Trophoblast cell (in vitro differentiated cells and primary cell): ENCODE measurements around the gene HRH1.
"Not testable (repeated sequence)": the region's sequence is repeated elsewhere in the genome, so short reads cannot be mapped to it uniquely, and the experiment has no call there.

Source experiments
- DNase-seq, 2 donors: peaks; one replicate each; pipeline ENCODE4 v3.0.0-alpha.2; 2016
- H2AFZ ChIP-seq: 2 replicates; pipeline ENCODE4 v1.6.1; 2013; ENCODE audit warnings: low read length, moderate library complexity, mild to moderate bottlenecking; ENCODE audit not compliant: insufficient read depth, poor library complexity
- H2AK5ac ChIP-seq: 2 replicates; pipeline ENCODE4 v1.6.1; 2013; ENCODE audit warnings: mild to moderate bottlenecking, low read length
- H2BK120ac ChIP-seq: 2 replicates; pipeline ENCODE4 v1.6.1; 2013; ENCODE audit warnings: low read length, mild to moderate bottlenecking, moderate library complexity; ENCODE audit not compliant: insufficient read depth, poor library complexity
- H2BK12ac ChIP-seq: 2 replicates; pipeline ENCODE4 v1.6.1; 2013; ENCODE audit warnings: mild to moderate bottlenecking, low read length, moderate library complexity
- H2BK5ac ChIP-seq: 2 replicates; pipeline ENCODE4 v1.6.1; 2013; ENCODE audit warnings: low read length, low read depth, moderate library complexity, mild to moderate bottlenecking; ENCODE audit not compliant: poor library complexity
- H3K14ac ChIP-seq: 2 replicates; pipeline ENCODE4 v1.6.1; 2013; ENCODE audit warnings: mild to moderate bottlenecking, low read length
- H3K18ac ChIP-seq: 2 replicates; pipeline ENCODE4 v1.6.1; 2013; ENCODE audit warnings: mild to moderate bottlenecking, low read length
- H3K23ac ChIP-seq: 2 replicates; pipeline ENCODE4 v1.6.1; 2013; ENCODE audit warnings: low read length
- H3K27ac ChIP-seq: 2 replicates; pipeline ENCODE4 v1.5.1; 2013; ENCODE audit warnings: low read depth, mild to moderate bottlenecking, inconsistent platforms, low read length, moderate library complexity
- H3K27me3 ChIP-seq: 2 replicates; pipeline ENCODE4 v1.6.1; 2013; ENCODE audit warnings: inconsistent platforms, mild to moderate bottlenecking, low read length, moderate library complexity; ENCODE audit not compliant: insufficient read depth
- H3K36me3 ChIP-seq, 2 experiments: 1 replicate in 1 of 2; 2 replicates in 1 of 2; pipeline ENCODE4 v1.6.1; 2013; ENCODE audit warnings: low read length in 2 of 2, mild to moderate bottlenecking in 2 of 2, moderate library complexity in 1 of 2; ENCODE audit not compliant: insufficient read depth in 2 of 2, control insufficient read depth in 1 of 2
- H3K4ac ChIP-seq: 2 replicates; pipeline ENCODE4 v1.6.1; 2013; ENCODE audit warnings: low read depth, mild to moderate bottlenecking, low read length, moderate library complexity
- H3K4me1 ChIP-seq, 2 experiments: 1 replicate in 1 of 2; 2 replicates in 1 of 2; pipeline ENCODE4 v1.6.1; 2013; ENCODE audit warnings: low read length in 2 of 2, mild to moderate bottlenecking in 2 of 2, moderate library complexity in 1 of 2; ENCODE audit not compliant: insufficient read depth in 2 of 2, control insufficient read depth in 1 of 2
- H3K4me2 ChIP-seq: 2 replicates; pipeline ENCODE4 v1.6.1; 2013; ENCODE audit warnings: inconsistent platforms, mild to moderate bottlenecking, low read length, moderate library complexity
- H3K4me3 ChIP-seq: 2 replicates; pipeline ENCODE4 v1.5.1; 2013; ENCODE audit warnings: mild to moderate bottlenecking, low read depth, low read length, inconsistent platforms
- H3K79me1 ChIP-seq: one replicate; pipeline ENCODE4 v1.6.1; 2013; ENCODE audit warnings: low read length
- H3K79me2 ChIP-seq: 2 replicates; pipeline ENCODE4 v1.6.1; 2013; ENCODE audit warnings: low read length, mild to moderate bottlenecking; ENCODE audit not compliant: control insufficient read depth, insufficient read depth, poor library complexity
- H3K9ac ChIP-seq: 2 replicates; pipeline ENCODE4 v1.6.1; 2013; ENCODE audit warnings: mild to moderate bottlenecking, low read length
- H3K9me3 ChIP-seq: 2 replicates; pipeline ENCODE4 v1.6.1; 2013; ENCODE audit warnings: low read depth, mild to moderate bottlenecking, control low read depth, inconsistent platforms, low read length; ENCODE audit not compliant: insufficient read depth
- H4K12ac ChIP-seq: 2 replicates; pipeline ENCODE4 v1.6.1; 2013; ENCODE audit warnings: low read depth, mild to moderate bottlenecking, low read length, moderate library complexity
- H4K8ac ChIP-seq: 2 replicates; pipeline ENCODE4 v1.6.1; 2013; ENCODE audit warnings: low read depth, mild to moderate bottlenecking, low read length, moderate library complexity
- H4K91ac ChIP-seq: one replicate; pipeline ENCODE4 v1.6.1; 2013; ENCODE audit warnings: low read depth, mild to moderate bottlenecking, low read length, moderate library complexity
- WGBS: extraction: QIAGEN DNeasy Blood & Tissue Kit; methylation state at CpG from one replicate; pipeline ENCODE4 v1.1.7; 2013; ENCODE audit warnings: missing lambda C conversion rate; ENCODE audit not compliant: insufficient read length, insufficient coverage; ENCODE audit errors: extremely low coverage; 5-methylcytosine and 5-hydroxymethylcytosine counted together

Gene HRH1

GRCh38 chr3:11250902-11251806 lies 96.9 kb downstream of the HRH1 start:
- DNase-seq, result no peak
- Histone ChIP-seq H3K27ac (peak overlapping the region; percentile 12), H3K9me3 (no peaks in the 10 kb centered on the region), H2BK120ac (no peak overlapping the region), H2BK12ac (no peak overlapping the region), H4K8ac (no peak overlapping the region), H4K91ac (no peak overlapping the region), H3K9ac (no peak overlapping the region), H4K12ac (no peak overlapping the region), H3K36me3 (no peaks in the 10 kb centered on the region), H3K4ac (no peak overlapping the region), H3K27me3 (no peaks in the 10 kb centered on the region), H3K14ac (no peak overlapping the region), H3K4me1 (peaks cover 3% of the 10 kb centered on the region in 2 experiments), H3K79me2 (no peaks in the 10 kb centered on the region), H3K18ac (no peak overlapping the region), H2AK5ac (no peak overlapping the region), H2AFZ (no peak overlapping the region), H3K4me2 (no peak overlapping the region), H2BK5ac (no peak overlapping the region), H3K79me1 (peaks cover 11% of the 10 kb centered on the region), H3K4me3 (no peak overlapping the region), H3K23ac (no peak overlapping the region)
- WGBS, result no CpG with 5 or more reads among the region's 10 CpGs

GRCh38 chr3:11251807-11252176 lies 97.5 kb downstream of the HRH1 start:
- Histone ChIP-seq H4K8ac (no peak overlapping the region), H4K12ac (no peak overlapping the region), H2AK5ac (no peak overlapping the region), H3K9ac (no peak overlapping the region), H2BK12ac (no peak overlapping the region), H3K4me1 (peaks cover 3% of the 10 kb centered on the region in 2 experiments), H3K4ac (no peak overlapping the region), H3K36me3 (no peaks in the 10 kb centered on the region), H2BK5ac (no peak overlapping the region), H3K9me3 (no peaks in the 10 kb centered on the region), H3K14ac (no peak overlapping the region), H3K4me2 (no peak overlapping the region), H3K79me1 (peaks cover 11% of the 10 kb centered on the region), H2AFZ (no peak overlapping the region), H4K91ac (no peak overlapping the region), H3K27me3 (no peaks in the 10 kb centered on the region), H3K18ac (no peak overlapping the region), H2BK120ac (no peak overlapping the region), H3K23ac (no peak overlapping the region), H3K27ac (peak overlapping the region; percentile 44), H3K79me2 (no peaks in the 10 kb centered on the region), H3K4me3 (no peak overlapping the region)
- no CpG with 5 or more reads among the region's 6 CpGs for WGBS
- DNase-seq, result no peak

GRCh38 chr3:11254876-11255275 lies 100.6 kb downstream of the HRH1 start:
- peak overlapping the region; percentile 70 for H2BK120ac ChIP-seq
- no peak overlapping the region for H3K27ac ChIP-seq
- H3K79me2 ChIP-seq, result no peaks in the 10 kb centered on the region
- H3K36me3 ChIP-seq, result no peaks in the 10 kb centered on the region
- no peak overlapping the region for H2AK5ac ChIP-seq
- peaks cover 11% of the 10 kb centered on the region for H3K79me1 ChIP-seq
- no CpG with 5 or more reads among the region's 6 CpGs for WGBS
- no peak overlapping the region for H3K9ac ChIP-seq
- H2BK5ac ChIP-seq, result peak overlapping the region; percentile 26
- H3K23ac ChIP-seq, result no peak overlapping the region
- H3K18ac ChIP-seq, result no peak overlapping the region
- no peak overlapping the region for H4K8ac ChIP-seq
- peak overlapping the region; percentile 18 for H2BK12ac ChIP-seq
- H4K91ac ChIP-seq, result no peak overlapping the region
- H3K14ac ChIP-seq, result no peak overlapping the region
- no peak overlapping the region for H4K12ac ChIP-seq
- H3K4me1 ChIP-seq, result peaks cover 3% of the 10 kb centered on the region in 2 experiments
- no peak overlapping the region for H2AFZ ChIP-seq
- no peaks in the 10 kb centered on the region for H3K27me3 ChIP-seq
- DNase-seq, result no peak
- H3K4me2 ChIP-seq, result no peak overlapping the region
- no peak overlapping the region for H3K4me3 ChIP-seq
- H3K9me3 ChIP-seq, result no peaks in the 10 kb centered on the region
- no peak overlapping the region for H3K4ac ChIP-seq

- not testable (repeated sequence) for H3K4me1 ChIP-seq, H3K14ac ChIP-seq, H3K9ac ChIP-seq, H2AK5ac ChIP-seq, H3K79me1 ChIP-seq, H3K9me3 ChIP-seq, H3K27me3 ChIP-seq, H3K36me3 ChIP-seq, H2AFZ ChIP-seq, DNase-seq, H3K18ac ChIP-seq, H3K79me2 ChIP-seq, H3K4me3 ChIP-seq, H3K27ac ChIP-seq, H3K23ac ChIP-seq, H4K91ac ChIP-seq, H3K4me2 ChIP-seq, H4K12ac ChIP-seq, H3K4ac ChIP-seq
- Histone ChIP-seq H2BK12ac (peak overlapping the region; percentile 23), H4K8ac (peak overlapping the region; percentile 13), H2BK120ac (peak overlapping the region; percentile 81), H2BK5ac (peak overlapping the region; percentile 81)
- WGBS, result no CpG with 5 or more reads among the region's 5 CpGs
Observed at GRCh38 chr3:11255537-11255936, 101.2 kb downstream of the HRH1 start.
